ENCODE results near the gene DNAJA1. TPM values are rescaled to one million over a fixed set of nuclear protein-coding genes. Genes with fewer than 3 reads are reported as not detected.

The DNAJA1 gene
- total RNA-seq, 1 experiment from 2014 or later, result 80.4 TPM

GRCh38 chr9:33007755-33008154 is 17.3 kb upstream of the DNAJA1 start:
- peaks cover 2% of the 10 kb centered on the region for H3K4me1 ChIP-seq (ENCODE audit: low read length)
- no peak overlapping the region for H2AFZ ChIP-seq (ENCODE audit: low read length)
- no peak overlapping the region for H3K27ac ChIP-seq (ENCODE audit: low read length)
- H3K4me2 ChIP-seq (ENCODE audit: low read depth, low read length, poor library complexity, severe bottlenecking), result no peak overlapping the region
- H3K79me2 ChIP-seq (ENCODE audit: low read length), result peaks cover 22% of the 10 kb centered on the region
- H3K36me3 ChIP-seq (ENCODE audit: insufficient read depth, low read length), result no peaks in the 10 kb centered on the region
- no peak for DNase-seq
- no peaks in the 10 kb centered on the region for H3K9me3 ChIP-seq (ENCODE audit: low read length)
- no peaks in the 10 kb centered on the region for H4K20me1 ChIP-seq (ENCODE audit: insufficient read depth, low read depth, low read length)
- no peak overlapping the region for H3K9ac ChIP-seq (ENCODE audit: low read length)
- H3K9me2 ChIP-seq (replicated peaks; ENCODE audit: insufficient read depth, low read length), result no peaks in the 10 kb centered on the region
- H3K27me3 ChIP-seq (ENCODE audit: low read length), result no peaks in the 10 kb centered on the region
- H3K4me3 ChIP-seq (ENCODE audit: low read length), result no peak overlapping the region

DNA sequence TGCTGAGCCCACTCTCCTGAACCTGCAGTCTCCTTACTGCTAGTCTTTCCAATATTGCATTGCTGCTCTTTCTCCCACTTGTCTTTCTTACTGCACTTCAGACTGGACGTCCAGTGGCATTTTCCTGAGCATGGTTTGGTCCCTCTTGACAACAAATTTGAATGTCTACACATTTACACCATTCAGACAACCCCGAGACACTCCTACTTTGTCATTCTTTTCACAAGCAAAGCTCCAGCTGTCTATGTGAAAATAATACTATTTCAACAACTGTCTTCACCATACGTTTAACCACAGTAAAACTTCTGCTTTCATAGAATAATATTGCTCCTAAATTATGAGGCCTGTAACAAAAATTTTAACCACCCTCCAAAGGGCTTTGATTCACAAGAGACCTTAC is 13.2 kb upstream of the DNAJA1 start:
- H3K27ac ChIP-seq (ENCODE audit: low read length), result no peak overlapping the region
- no peaks in the 10 kb centered on the region for H3K4me1 ChIP-seq (ENCODE audit: low read length)
- H3K79me2 ChIP-seq (ENCODE audit: low read length), result peaks cover 48% of the 10 kb centered on the region
- H3K4me2 ChIP-seq (ENCODE audit: low read depth, low read length, poor library complexity, severe bottlenecking), result no peak overlapping the region
- no peaks in the 10 kb centered on the region for H3K36me3 ChIP-seq (ENCODE audit: insufficient read depth, low read length)
- no peaks in the 10 kb centered on the region for H4K20me1 ChIP-seq (ENCODE audit: insufficient read depth, low read depth, low read length)
- H3K9ac ChIP-seq (ENCODE audit: low read length), result no peak overlapping the region
- DNase-seq, result no peak
- no peaks in the 10 kb centered on the region for H3K27me3 ChIP-seq (ENCODE audit: low read length)
- no peak overlapping the region for H3K4me3 ChIP-seq (ENCODE audit: low read length)
- H3K9me2 ChIP-seq (replicated peaks; ENCODE audit: insufficient read depth, low read length), result no peaks in the 10 kb centered on the region
- no peaks in the 10 kb centered on the region for H3K9me3 ChIP-seq (ENCODE audit: low read length)
- H2AFZ ChIP-seq (ENCODE audit: low read length), result no peak overlapping the region

DNA sequence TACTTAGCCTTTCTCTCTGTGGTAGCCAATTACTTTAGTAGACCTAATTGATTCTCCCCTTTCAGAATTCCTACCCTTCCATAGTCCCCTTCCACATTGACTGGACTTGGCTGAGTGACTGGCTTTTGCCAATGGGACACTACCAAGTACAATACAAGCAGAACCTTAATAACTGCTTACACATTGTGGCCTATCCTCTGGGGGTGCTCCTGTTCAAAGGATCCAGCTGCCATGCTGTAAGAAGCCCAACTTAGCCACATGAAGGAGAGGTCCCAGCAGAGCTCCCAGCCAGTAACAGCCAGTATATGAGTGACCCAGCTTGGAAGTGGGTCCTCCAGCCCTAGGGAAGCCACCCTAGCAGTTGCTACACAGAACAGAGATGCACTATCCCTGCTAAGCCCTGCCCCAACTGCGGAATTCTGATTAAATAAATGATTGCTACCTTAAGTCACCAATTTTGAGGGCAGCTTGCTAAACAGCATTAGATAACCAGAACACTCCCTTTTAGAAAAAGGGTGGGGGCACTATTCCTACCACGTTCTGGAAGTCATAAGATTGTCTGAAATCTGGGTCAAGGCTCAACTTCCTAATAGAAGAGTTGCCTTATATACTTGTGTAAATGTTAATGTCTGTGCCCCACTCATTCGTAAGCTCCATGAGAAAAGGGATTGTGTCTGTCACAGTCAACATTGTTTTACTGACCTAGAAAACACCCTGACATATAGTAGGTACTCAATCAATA is 12.6 kb upstream of the DNAJA1 start:
- Histone ChIP-seq H4K20me1 (ENCODE audit: insufficient read depth, low read depth, low read length) (no peaks in the 10 kb centered on the region), H3K79me2 (ENCODE audit: low read length) (peaks cover 54% of the 10 kb centered on the region)
- no peak for DNase-seq

GRCh38 chr9:33013962-33014664 is 11.0 kb upstream of the DNAJA1 start:
- H3K36me3 ChIP-seq (ENCODE audit: insufficient read depth, low read length), result peaks cover 3% of the 10 kb centered on the region; the same call in 1 of the 2 replicates
- no peak overlapping the region for H2AFZ ChIP-seq (ENCODE audit: low read length)
- peaks cover 58% of the 10 kb centered on the region for H3K79me2 ChIP-seq (ENCODE audit: low read length)
- no peaks in the 10 kb centered on the region for H3K9me2 ChIP-seq (replicated peaks; ENCODE audit: insufficient read depth, low read length)
- no peak overlapping the region for H3K4me3 ChIP-seq (ENCODE audit: low read length)
- H3K4me2 ChIP-seq (ENCODE audit: low read depth, low read length, poor library complexity, severe bottlenecking), result no peak overlapping the region
- no peaks in the 10 kb centered on the region for H3K9me3 ChIP-seq (ENCODE audit: low read length)
- H3K9ac ChIP-seq (ENCODE audit: low read length), result no peak overlapping the region
- H3K27ac ChIP-seq (ENCODE audit: low read length), result no peak overlapping the region
- no peaks in the 10 kb centered on the region for H4K20me1 ChIP-seq (ENCODE audit: insufficient read depth, low read depth, low read length)
- no peaks in the 10 kb centered on the region for H3K4me1 ChIP-seq (ENCODE audit: low read length)
- DNase-seq, result no peak
- H3K27me3 ChIP-seq (ENCODE audit: low read length), result no peaks in the 10 kb centered on the region

More for the DNA sequence above, 12.6 kb upstream of the DNAJA1 start:
- Histone ChIP-seq H3K9me2 (replicated peaks; ENCODE audit: insufficient read depth, low read length) (no peaks in the 10 kb centered on the region), H3K9ac (ENCODE audit: low read length) (no peak overlapping the region), H3K9me3 (ENCODE audit: low read length) (no peaks in the 10 kb centered on the region), H2AFZ (ENCODE audit: low read length) (no peak overlapping the region), H3K36me3 (ENCODE audit: insufficient read depth, low read length) (peaks cover 3% of the 10 kb centered on the region; the same call in 1 of the 2 replicates), H3K4me1 (ENCODE audit: low read length) (no peaks in the 10 kb centered on the region), H3K4me2 (ENCODE audit: low read depth, low read length, poor library complexity, severe bottlenecking) (no peak overlapping the region), H3K4me3 (ENCODE audit: low read length) (no peak overlapping the region), H3K27me3 (ENCODE audit: low read length) (no peaks in the 10 kb centered on the region), H3K27ac (ENCODE audit: low read length) (no peak overlapping the region)

DNA sequence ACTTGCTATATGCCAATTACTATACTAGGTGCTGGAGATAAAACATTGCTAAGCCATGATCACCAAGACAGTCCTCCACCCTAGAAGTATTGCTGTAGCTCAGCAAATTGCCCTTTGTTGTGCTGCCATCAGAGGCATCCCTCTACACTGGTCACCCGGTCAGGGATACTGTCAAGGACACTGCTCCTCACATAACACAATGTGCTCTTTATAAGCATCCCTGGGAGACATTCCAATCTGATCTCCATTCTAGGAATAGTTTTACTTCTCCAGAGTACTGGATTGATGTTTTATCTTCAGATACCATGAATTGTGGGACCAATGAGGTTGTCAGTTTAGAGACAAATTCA is 10.4 kb upstream of the DNAJA1 start:
- Histone ChIP-seq H3K79me2 (ENCODE audit: low read length) (peaks cover 56% of the 10 kb centered on the region), H2AFZ (ENCODE audit: low read length) (no peak overlapping the region), H3K9me3 (ENCODE audit: low read length) (no peaks in the 10 kb centered on the region), H3K27me3 (ENCODE audit: low read length) (no peaks in the 10 kb centered on the region), H3K4me1 (ENCODE audit: low read length) (no peaks in the 10 kb centered on the region), H3K36me3 (ENCODE audit: insufficient read depth, low read length) (peaks cover 3% of the 10 kb centered on the region; the same call in 1 of the 2 replicates), H3K4me3 (ENCODE audit: low read length) (no peak overlapping the region), H4K20me1 (ENCODE audit: insufficient read depth, low read depth, low read length) (no peaks in the 10 kb centered on the region), H3K27ac (ENCODE audit: low read length) (no peak overlapping the region), H3K9ac (ENCODE audit: low read length) (no peak overlapping the region), H3K9me2 (replicated peaks; ENCODE audit: insufficient read depth, low read length) (no peaks in the 10 kb centered on the region), H3K4me2 (ENCODE audit: low read depth, low read length, poor library complexity, severe bottlenecking) (no peak overlapping the region)
- DNase-seq, result no peak

- Histone ChIP-seq H3K79me2 (ENCODE audit: low read length) (peaks cover 73% of the 10 kb centered on the region), H4K20me1 (ENCODE audit: insufficient read depth, low read depth, low read length) (no peaks in the 10 kb centered on the region), H3K27me3 (ENCODE audit: low read length) (no peaks in the 10 kb centered on the region), H3K9me3 (ENCODE audit: low read length) (no peaks in the 10 kb centered on the region), H3K4me1 (ENCODE audit: low read length) (peaks cover under 1% of the 10 kb centered on the region), H2AFZ (ENCODE audit: low read length) (no peak overlapping the region), H3K9me2 (replicated peaks; ENCODE audit: insufficient read depth, low read length) (no peaks in the 10 kb centered on the region), H3K9ac (ENCODE audit: low read length) (no peak overlapping the region), H3K4me3 (ENCODE audit: low read length) (no peak overlapping the region), H3K36me3 (ENCODE audit: insufficient read depth, low read length) (peaks cover 10% of the 10 kb centered on the region), H3K4me2 (ENCODE audit: low read depth, low read length, poor library complexity, severe bottlenecking) (no peak overlapping the region), H3K27ac (ENCODE audit: low read length) (no peak overlapping the region)
- DNase-seq, result no peak
Observed at GRCh38 chr9:33017283-33018041, 7.6 kb upstream of the DNAJA1 start.

GRCh38 chr9:33019797-33020196 is 5.3 kb upstream of the DNAJA1 start:
- Histone ChIP-seq H3K9me3 (ENCODE audit: low read length) (no peaks in the 10 kb centered on the region), H3K36me3 (ENCODE audit: insufficient read depth, low read length) (peaks cover 20% of the 10 kb centered on the region), H2AFZ (ENCODE audit: low read length) (no peak overlapping the region), H3K4me3 (ENCODE audit: low read length) (no peak overlapping the region), H3K27me3 (ENCODE audit: low read length) (no peaks in the 10 kb centered on the region), H3K9ac (ENCODE audit: low read length) (no peak overlapping the region), H3K27ac (ENCODE audit: low read length) (no peak overlapping the region), H3K9me2 (replicated peaks; ENCODE audit: insufficient read depth, low read length) (0 out of 2 replicates have a peak, but pooled peaks cover 4% of the 10 kb centered on the region), H3K4me2 (ENCODE audit: low read depth, low read length, poor library complexity, severe bottlenecking) (no peak overlapping the region), H4K20me1 (ENCODE audit: insufficient read depth, low read depth, low read length) (no peaks in the 10 kb centered on the region), H3K79me2 (ENCODE audit: low read length) (peaks cover 81% of the 10 kb centered on the region), H3K4me1 (ENCODE audit: low read length) (peaks cover 19% of the 10 kb centered on the region)
- no peak for DNase-seq

DNA sequence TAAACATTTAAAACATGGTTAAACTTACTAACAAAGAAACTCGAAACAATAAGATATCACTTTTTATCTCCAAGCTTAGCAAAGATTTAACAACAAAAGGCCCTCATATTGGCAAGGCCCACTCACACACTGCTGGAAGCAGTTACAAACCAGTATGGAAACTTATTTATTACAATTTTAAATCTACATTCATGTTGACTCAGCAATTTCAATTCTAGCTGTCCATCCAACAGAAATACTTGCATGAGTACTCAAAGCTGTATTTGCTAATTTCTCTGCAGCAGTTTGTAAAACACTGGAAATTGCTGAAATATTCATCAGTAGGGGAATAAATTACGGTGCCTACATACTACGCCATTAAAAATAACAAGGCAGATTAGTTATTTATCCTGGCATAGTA is 2.8 kb upstream of the DNAJA1 start:
- Histone ChIP-seq H3K4me2 (ENCODE audit: low read depth, low read length, poor library complexity, severe bottlenecking) (peak overlapping the region; percentile 100), H3K27ac (ENCODE audit: low read length) (no peak overlapping the region), H3K79me2 (ENCODE audit: low read length) (peaks cover 87% of the 10 kb centered on the region)

More for the DNA sequence above, 2.8 kb upstream of the DNAJA1 start:
- Histone ChIP-seq H3K9me3 (ENCODE audit: low read length) (no peaks in the 10 kb centered on the region), H3K36me3 (ENCODE audit: insufficient read depth, low read length) (peaks cover 31% of the 10 kb centered on the region), H3K4me1 (ENCODE audit: low read length) (peaks cover 31% of the 10 kb centered on the region), H3K9me2 (replicated peaks; ENCODE audit: insufficient read depth, low read length) (0 out of 2 replicates have a peak, but pooled peaks cover 4% of the 10 kb centered on the region), H3K27me3 (ENCODE audit: low read length) (no peaks in the 10 kb centered on the region), H4K20me1 (ENCODE audit: insufficient read depth, low read depth, low read length) (peaks cover 17% of the 10 kb centered on the region), H3K4me3 (ENCODE audit: low read length) (no peak overlapping the region), H2AFZ (ENCODE audit: low read length) (no peak overlapping the region), H3K9ac (ENCODE audit: low read length) (no peak overlapping the region)
- no peak for DNase-seq

All from Karpas-422 (cell line).